GM18507 (cell line): ENCODE measurements around the gene MAT2B.
"Not testable (repeated sequence)": the region's sequence is repeated elsewhere in the genome, so short reads cannot be mapped to it uniquely, and the experiment has no call there.

Source experiments
- DNase-seq: peaks from one replicate; pipeline ENCODE4 v3.0.0; 2011; ENCODE audit warnings: low read depth; ENCODE audit not compliant: insufficient read length; ENCODE audit errors: extremely low spot score
- FAIRE-seq: peaks from 2 replicates; lab custom pipeline; 2011; peaks lifted over from hg19 to GRCh38; lab: Jason Lieb, UNC

The MAT2B gene

DNA sequence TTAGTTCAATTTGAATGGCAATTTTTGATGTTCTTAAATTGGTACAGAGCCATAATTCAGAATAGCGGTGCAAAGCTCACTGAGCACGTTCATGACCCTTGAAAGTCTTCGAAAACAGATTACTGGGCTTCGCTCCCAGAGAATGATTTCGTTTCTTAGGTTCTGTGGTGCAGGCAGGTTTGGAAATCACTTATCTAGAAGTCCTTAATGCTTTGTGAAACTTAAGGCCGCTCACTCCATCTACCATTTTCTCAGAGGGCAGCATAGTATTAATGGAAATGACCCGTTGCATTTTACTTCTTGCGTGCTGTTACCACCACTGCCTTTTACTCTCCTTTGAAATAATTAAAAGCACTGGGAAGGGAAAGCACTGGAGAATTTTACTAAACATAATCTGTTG, 2.9 kb upstream of the MAT2B start:
- FAIRE-seq, result no peak
- no peak for DNase-seq

DNA sequence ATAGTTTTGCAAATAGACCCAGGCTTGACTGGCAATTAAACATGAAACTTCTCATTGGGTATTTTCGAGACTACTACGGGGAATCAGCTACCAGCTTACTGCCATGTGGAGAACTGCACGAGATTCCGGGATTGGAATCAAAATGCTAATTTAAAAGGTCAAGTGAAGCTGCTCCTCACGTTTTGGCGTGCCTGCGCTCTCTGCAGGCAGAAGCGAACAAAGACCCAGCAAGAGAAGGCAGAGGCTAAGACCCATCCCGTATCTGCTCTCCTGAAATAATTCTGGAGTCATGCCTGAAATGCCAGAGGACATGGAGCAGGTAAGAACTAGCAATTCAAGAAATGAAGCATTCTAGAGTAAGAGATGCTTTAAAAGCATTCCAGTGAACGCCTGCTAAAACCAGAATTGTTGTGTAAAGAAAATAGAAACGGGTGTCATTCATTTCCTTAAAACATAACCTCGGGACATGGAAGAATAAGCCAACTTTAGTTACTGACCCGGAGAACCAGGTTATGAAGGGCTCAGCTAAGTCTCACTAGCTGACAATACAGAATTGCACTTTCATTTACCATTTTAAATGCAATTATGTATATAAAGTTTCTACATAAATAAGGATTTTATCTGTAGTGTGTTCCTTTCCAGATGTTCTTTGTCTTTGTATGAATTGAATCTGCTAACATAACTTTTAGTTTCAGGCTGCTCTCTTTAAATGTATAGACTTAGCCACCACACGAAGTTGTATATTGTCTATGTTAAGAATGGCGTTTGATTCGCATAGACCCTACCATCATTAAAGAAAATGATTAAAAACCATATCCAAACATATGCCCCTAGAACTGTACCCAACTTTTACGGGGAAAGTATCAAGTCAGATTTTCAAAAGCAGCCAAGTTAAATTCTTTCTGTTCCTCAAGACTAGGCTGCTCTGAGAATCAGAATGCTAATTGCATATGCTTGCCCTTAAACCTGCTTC, 2.0 kb upstream of the MAT2B start:
- FAIRE-seq, result peak; percentile 78
- no peak for DNase-seq

DNA sequence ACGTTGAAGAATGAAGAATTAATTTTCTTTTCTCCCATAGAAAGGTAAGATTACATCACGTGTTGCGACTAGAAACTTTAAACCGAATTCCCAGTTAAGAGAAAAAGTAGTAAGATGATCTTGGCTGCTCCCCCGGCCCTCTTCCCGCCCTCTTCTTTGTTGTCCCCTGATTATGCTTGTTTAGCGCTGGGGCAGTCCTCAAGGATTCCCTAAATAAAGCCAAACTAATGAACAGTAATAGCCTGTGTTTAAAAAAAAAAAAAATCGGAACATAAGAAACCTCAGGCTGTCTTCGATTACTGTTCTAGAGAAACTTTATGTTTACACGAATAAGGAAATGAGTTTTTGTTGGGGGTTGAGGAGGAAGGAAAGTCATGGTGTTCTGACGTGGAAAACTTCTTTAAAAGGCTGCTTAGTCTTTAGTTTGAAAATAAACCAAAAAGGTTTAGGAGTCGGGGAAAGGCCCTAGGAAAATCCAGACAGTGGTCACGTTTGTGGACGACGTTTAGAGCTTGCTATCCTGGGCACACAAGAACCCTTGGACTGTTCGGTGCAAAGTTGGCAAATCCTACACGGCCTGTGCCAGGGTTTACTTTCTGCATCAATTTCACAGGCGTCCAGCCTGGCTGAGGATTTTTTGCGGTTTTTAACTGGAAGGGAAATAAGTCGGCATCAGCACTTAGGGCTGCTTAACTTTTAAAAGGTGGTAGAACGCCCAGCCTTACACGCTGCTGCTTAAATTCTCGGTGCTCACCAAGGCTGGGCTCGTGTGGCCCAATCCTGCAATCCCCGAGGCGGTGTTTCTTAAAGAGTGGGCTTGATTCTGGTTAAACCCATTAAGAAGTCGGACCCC, 1.1 kb upstream of the MAT2B start:
- peak; percentile 15 for FAIRE-seq
- DNase-seq, result no peak

DNA sequence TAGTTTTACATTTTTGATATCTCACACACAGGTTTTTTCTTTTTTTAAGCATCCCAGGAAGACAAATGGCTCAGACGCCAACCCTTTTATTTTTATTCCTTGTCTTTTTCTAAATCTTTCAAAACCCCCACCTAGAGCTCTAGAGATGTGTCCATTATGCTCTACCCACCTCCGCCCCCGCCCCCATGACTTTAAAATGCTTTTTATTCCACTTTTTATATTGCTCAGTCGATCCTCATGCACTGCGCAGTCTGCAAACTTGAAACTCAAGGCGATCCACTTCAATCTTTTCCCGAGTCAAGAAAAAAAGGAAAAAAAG, 411 bp upstream of the MAT2B start:
- no peak for DNase-seq

DNA sequence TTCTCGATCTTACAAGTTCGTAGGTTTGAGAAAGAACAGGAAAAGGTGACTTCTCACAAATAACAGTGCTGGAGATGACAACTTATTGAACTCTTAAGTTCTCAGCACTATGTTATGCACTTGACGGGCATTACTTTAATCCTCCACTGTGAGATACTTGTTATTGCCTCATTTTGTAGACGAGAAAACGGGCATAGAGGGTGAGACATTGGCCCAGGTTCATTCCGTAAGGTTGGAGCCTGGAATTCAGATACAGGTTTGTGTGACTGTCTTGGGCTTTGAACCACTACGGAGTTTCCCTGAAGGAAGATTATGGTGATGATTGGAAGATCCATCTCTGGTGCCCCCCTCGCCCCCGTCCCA, 657 bp downstream of the MAT2B start:
- FAIRE-seq, result no peak
- DNase-seq, result no peak

More for the DNA sequence above, 411 bp upstream of the MAT2B start:
- FAIRE-seq, result no peak

DNA sequence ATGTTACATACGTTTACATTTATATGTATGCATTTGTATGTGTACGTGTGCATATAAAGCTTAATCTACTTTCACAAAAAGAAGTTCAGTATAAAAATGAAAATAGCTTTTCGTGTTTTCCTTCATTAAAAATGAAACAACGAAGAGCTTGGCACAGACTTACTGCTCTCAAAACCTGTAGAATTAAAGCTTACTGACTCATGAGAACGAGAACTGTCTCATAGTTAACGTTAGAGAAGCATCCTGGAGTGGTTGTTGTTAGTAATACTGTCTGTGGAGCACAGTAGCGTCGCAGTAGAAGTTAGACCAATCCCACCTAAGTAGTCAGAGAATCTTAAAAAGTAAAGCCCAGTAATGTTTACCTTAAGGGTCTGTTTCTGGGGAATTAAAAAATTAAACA, 1.3 kb downstream of the MAT2B start:
- FAIRE-seq (no peak), DNase-seq (no peak)

DNA sequence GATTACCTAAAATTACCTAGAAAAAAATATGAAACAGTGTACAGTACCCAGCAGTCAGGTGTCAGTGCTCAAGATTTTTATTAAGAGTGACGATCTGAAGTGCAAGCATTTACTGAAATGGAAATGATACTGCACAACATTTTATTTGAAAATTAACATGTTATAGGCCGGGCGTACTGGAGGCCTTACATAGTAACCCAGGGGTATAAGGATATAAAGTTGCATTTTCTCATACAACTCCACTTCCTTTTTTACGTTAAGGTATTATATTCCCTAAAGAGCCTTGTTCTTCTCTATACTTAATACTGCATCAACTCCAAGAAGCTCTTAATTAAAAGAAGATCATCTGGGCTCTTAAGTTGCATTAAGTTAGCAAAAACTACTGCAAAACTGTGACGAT, 3.3 kb downstream of the MAT2B start:
- DNase-seq, result no peak
- FAIRE-seq, result no peak

DNA sequence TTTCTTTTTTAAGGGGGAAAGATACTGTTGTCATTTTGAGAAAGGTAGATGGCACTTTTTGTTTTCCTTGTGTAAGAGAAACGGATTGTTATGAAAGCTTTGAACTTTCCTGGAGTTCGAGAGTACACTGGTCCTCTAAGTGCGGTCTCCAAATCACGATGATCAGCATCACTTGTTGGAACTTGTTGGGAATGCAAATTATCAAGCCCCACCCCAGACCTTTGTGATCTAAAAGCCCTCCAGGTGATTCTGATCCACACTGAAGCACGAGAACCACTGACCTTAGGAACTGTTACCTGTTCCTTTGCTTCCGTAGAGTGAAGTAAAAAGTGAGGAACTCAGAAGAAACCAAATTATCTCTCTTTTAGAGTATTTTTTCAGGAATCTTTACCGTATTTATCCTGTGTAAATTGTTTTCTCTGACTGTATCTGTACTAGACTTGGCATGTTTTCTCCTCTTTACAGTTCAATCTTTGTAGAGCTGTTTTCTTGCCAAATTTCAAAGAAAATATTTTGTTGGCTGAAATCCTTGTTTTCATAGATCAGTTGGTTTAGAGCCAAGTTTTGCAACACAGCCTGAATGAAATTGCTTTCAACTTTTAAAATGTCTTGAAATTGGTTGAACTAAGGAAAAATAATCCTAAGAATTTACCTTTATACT, 4.0 kb downstream of the MAT2B start:
- DNase-seq (no peak), FAIRE-seq (no peak)

DNA sequence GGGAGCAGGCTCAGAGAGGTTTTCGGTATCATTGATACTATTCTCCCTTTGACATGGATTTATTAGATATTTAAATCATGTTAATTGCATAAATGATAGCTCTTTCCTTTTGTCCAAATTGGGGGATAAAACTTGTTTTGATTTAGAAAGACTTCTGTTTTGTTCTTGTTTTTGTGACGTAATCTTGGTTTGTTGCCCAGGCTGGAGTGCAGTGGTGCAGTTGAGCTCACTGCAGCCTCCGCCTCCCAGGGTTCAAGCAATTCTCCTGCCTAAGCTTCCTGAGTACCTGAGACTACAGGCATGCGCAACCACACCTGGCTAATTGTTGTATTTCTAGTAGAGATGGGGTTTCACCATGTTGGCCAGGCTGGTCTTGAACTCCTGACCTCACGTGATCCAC, 7.1 kb downstream of the MAT2B start:
- DNase-seq, result no peak
- no peak for FAIRE-seq

DNA sequence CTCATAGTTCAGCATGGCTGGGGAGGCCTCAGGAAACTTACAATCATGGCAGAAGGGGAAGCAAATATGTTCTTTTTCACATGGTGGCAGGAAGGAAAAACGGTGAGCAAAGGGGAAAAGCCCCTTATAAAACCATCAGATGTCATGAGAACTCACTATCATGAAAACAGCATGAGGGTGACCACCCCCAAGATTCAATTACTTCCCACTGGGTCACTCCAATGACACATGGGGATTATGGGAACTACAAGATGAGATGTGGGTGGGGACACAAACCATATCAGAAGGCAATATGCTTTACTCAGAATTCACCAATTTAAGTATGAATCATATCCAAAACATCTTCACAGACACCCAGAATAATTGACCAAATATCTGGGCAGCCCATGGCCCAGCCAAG, 19.7 kb downstream of the MAT2B start:
- DNase-seq (no peak), FAIRE-seq (no peak)

DNA sequence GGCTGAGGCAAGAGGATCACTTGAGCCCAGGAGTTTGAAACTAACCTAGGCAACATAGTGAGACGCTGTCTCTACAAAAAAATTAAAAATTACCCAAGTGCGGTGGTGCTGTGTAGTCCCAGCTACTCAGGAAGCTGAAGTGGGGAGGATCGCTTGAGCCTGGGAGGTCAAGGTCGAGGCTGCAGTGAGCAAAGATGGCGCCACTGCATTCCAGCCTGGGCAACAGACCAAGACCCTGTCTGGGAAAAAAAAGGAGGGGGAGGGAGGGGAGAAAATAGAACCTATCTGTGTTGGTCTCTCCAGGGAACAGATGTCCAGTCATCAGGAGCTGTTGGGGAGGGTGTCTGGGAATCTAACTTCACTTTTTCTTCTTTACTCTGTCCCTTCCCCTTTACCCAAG, 24.3 kb downstream of the MAT2B start:
- FAIRE-seq, result no peak
- DNase-seq, result no peak

DNA sequence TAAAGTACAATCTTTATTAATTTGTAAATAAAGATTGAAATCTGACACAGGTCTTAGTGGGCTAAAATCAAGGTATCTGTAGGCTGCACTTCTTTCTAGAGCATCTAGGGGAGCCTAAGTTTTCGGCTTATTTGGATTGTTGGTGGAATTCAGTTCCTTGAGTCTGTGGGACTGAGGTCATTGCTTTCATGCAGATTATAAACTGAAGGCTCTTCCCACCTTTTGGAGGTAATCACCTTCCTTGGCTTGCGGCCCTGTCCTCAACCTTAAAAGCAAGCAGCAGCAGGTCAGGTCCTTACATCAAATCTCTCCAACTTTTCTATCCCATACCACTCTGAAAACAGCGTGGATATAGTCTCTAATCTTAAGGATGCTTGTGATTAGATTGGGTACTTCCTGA, 25.9 kb downstream of the MAT2B start:
- DNase-seq, result no peak
- no peak for FAIRE-seq

DNA sequence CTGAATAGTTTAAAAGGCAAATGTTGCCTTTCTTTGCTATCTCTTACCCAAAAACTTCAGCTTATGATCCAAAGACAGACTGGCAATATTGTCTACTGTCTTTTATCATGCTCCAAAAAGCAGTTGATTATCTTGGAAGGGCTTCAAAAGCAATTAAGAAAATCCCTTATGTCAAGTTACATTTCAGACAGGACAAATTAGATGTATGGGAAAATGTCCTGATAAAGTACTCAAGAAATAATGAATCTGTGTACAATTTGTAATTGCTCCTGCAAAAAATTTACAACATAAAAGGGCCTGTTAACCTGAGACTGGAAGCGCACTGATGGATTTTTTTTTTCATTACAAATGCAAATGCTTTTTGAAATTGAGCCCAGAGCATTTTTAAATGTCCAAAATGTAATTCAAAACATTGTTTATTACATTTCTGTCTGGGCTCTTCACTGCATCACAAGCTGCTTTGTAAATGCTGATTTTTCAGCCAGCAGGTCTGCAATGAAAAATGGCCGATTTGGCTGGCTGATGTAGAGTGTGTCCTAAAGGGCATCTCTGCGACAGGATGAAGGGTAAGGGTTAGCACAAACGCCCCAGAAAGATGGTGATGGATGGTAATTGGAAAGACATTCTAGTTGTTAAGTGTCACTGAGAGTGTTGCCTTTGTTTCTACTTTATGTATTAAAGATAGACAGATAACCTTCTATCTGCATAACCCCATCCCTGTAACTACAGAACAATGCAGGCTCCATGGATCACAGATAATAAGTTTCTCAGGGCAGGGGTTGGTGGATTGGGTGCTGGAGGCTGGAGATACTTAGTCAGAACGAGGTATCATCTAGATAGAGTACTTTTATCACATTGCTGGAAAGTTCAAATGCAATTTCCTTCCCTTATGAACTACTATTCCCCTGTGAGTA, 27.0 kb downstream of the MAT2B start:
- DNase-seq, result no peak
- no peak for FAIRE-seq

DNA sequence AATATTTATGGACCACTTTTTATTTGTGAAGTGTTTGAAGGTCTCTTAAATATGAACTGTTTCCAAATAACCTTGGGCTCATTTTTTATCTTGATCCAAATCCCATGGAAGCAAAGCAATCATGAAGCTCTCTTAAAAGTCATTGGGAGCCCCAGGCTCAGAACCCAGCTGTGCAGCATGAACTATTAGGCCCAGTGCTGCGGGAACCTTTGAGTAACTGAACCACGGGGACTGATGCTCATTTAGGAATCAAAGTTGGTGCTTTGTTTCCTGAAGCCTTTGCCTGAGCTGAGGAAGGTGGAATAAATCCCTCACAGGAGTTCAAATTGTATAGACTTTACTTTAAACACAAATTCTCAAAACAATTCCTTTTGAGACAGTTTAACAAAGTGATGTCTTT, 27.8 kb downstream of the MAT2B start:
- FAIRE-seq, result no peak
- no peak for DNase-seq

DNA sequence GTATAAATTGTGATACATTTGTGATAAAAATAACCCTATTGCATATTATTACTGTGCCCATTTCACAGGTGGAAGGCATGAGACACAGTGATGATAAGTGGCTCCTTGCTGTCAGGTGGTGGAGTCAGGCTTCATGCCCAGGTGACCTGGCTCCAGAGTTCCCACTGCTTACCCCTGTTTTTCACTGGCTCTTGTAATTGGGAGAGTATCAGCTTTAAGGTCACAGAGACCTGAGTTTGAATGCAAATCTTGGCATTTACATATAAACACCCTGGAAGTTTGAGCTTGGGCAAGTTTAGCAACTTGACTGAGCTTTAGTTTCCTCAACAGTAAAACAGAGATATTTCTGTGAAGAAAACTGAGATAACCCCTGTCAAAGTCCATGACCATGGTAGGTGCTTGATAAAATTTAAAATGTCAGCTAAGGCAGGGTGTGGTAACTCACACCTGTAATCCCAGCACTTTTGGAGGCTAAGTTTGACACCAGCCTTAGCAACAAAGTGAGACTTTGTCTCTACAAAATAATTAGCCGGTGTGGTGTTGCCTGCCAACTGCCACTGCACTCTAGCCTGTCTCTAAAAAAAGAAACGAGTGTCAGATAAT, 29.2 kb downstream of the MAT2B start:
- no peak for DNase-seq
- FAIRE-seq, result no peak

DNA sequence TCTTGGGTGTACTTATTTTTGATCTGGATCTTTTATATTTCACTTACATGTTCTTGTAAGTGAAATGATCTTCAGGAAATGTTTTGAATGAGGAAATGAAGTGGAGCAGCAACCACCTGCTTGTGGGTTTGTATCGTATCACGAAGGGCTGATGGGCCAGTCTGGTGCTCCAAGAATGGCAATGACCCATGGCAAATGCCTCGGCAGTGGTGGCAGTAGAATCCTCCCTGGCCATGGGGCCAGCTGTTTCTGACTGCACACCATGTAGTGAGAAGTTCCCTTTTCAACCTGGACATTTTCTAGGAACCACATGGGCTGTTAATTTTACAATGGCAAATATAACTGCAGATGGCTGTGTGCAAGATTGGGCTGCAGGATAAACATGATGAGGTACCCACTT, 29.9 kb downstream of the MAT2B start:
- FAIRE-seq (no peak), DNase-seq (no peak)

DNA sequence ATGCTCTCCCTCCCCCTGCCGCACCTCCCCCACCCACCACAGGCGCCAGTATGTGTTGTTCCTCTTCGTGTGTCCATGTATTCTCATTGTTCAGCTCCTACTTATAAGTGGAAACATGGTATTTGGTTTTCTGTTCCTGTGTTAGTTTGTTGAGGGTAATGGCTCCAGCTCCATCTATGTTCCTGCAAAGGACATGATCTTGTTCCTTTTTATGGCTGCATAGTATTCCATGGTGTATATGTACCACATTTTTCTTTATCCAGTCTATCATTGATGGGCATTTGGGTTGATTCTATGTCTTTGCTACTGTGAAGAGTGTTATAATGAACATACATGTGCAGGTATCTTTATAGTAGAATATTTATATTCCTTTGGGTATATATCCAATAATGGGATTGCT, 31.0 kb downstream of the MAT2B start:
- FAIRE-seq, DNase-seq: not testable (repeated sequence)

DNA sequence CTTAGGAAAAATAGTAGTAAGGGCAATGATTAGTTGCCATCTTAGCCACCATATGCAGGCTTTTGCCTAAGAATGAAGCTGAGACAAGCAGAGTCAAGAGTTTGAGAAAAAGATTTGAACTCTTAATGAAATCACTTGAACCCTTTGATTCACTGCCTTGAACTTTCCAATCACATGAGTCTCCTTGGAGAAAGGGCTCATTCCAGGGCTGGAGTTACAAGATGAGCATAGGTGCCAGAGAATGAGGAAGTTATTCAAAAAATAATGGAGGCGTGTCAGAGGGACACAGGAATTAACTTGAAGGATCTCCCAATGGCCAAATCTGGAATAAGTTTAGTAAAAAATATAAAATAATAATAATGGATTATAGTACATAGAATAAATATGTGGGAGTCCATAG, 35.3 kb downstream of the MAT2B start:
- DNase-seq, result no peak
- no peak for FAIRE-seq

DNA sequence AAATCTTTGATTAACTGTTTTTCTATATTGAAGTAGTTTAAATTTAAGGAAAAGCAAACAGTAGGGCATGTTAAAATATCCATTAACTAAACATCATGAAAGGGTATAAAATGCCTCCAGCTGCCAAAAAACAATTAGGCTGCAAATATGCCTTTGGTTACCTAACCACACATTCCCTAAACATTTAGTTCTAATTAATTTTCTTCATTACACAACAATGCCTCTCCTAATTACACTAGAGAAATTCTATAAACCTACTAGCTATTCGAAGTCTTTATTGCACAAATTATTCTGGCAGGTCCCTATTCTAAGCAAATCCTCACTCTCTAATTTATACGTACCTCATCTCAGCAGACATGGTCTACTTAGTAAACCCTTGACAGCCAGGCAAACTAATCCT, 37.4 kb downstream of the MAT2B start:
- FAIRE-seq (no peak), DNase-seq (no peak)
